Measurements from ENCODE around the gene FILIP1L. TPM values are rescaled to one million over a fixed set of nuclear protein-coding genes. Genes with fewer than 3 reads are reported as not detected.

The FILIP1L gene
- total and polyA plus RNA-seq, 2 of the 8 experiments (the other 6 are each of a cell fraction or from before 2014, with no cell fraction given) = 0.06 to 0.09 TPM

DNA sequence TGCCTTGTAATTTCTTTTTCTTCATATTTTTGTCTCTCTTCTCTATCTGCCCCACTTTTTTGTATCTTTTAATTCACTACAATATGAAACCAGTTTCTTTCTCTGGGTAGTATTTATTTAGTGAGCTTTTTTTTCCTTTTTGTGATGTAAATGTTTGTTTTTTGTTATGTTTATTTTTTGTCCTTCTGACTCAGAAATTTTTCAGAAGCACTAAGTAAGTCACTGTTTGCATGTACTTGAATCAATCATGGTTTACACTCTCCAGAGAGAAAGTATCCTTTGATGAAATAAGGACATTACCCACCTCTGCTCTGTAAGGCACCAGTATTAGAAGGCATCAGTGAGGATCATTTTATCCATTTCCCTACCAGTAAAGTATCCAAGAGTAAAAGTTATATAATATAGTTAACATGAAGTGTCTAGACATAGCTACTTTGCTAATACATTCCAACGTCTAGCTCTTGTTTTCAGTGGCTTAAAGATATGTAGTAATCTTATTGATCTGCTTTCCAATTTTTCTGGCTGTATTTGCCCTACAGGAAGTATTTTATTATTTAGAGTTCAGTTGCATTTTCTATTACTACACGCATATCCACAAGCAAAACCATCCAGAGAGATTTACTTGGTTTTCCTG is 25.4 kb downstream of the FILIP1L start (continued):
- TF ChIP-seq, protein P1, sequence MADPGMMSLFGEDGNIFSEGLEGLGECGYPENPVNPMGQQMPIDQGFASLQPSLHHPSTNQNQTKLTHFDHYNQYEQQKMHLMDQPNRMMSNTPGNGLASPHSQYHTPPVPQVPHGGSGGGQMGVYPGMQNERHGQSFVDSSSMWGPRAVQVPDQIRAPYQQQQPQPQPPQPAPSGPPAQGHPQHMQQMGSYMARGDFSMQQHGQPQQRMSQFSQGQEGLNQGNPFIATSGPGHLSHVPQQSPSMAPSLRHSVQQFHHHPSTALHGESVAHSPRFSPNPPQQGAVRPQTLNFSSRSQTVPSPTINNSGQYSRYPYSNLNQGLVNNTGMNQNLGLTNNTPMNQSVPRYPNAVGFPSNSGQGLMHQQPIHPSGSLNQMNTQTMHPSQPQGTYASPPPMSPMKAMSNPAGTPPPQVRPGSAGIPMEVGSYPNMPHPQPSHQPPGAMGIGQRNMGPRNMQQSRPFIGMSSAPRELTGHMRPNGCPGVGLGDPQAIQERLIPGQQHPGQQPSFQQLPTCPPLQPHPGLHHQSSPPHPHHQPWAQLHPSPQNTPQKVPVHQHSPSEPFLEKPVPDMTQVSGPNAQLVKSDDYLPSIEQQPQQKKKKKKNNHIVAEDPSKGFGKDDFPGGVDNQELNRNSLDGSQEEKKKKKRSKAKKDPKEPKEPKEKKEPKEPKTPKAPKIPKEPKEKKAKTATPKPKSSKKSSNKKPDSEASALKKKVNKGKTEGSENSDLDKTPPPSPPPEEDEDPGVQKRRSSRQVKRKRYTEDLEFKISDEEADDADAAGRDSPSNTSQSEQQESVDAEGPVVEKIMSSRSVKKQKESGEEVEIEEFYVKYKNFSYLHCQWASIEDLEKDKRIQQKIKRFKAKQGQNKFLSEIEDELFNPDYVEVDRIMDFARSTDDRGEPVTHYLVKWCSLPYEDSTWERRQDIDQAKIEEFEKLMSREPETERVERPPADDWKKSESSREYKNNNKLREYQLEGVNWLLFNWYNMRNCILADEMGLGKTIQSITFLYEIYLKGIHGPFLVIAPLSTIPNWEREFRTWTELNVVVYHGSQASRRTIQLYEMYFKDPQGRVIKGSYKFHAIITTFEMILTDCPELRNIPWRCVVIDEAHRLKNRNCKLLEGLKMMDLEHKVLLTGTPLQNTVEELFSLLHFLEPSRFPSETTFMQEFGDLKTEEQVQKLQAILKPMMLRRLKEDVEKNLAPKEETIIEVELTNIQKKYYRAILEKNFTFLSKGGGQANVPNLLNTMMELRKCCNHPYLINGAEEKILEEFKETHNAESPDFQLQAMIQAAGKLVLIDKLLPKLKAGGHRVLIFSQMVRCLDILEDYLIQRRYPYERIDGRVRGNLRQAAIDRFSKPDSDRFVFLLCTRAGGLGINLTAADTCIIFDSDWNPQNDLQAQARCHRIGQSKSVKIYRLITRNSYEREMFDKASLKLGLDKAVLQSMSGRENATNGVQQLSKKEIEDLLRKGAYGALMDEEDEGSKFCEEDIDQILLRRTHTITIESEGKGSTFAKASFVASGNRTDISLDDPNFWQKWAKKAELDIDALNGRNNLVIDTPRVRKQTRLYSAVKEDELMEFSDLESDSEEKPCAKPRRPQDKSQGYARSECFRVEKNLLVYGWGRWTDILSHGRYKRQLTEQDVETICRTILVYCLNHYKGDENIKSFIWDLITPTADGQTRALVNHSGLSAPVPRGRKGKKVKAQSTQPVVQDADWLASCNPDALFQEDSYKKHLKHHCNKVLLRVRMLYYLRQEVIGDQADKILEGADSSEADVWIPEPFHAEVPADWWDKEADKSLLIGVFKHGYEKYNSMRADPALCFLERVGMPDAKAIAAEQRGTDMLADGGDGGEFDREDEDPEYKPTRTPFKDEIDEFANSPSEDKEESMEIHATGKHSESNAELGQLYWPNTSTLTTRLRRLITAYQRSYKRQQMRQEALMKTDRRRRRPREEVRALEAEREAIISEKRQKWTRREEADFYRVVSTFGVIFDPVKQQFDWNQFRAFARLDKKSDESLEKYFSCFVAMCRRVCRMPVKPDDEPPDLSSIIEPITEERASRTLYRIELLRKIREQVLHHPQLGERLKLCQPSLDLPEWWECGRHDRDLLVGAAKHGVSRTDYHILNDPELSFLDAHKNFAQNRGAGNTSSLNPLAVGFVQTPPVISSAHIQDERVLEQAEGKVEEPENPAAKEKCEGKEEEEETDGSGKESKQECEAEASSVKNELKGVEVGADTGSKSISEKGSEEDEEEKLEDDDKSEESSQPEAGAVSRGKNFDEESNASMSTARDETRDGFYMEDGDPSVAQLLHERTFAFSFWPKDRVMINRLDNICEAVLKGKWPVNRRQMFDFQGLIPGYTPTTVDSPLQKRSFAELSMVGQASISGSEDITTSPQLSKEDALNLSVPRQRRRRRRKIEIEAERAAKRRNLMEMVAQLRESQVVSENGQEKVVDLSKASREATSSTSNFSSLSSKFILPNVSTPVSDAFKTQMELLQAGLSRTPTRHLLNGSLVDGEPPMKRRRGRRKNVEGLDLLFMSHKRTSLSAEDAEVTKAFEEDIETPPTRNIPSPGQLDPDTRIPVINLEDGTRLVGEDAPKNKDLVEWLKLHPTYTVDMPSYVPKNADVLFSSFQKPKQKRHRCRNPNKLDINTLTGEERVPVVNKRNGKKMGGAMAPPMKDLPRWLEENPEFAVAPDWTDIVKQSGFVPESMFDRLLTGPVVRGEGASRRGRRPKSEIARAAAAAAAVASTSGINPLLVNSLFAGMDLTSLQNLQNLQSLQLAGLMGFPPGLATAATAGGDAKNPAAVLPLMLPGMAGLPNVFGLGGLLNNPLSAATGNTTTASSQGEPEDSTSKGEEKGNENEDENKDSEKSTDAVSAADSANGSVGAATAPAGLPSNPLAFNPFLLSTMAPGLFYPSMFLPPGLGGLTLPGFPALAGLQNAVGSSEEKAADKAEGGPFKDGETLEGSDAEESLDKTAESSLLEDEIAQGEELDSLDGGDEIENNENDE (IDR thresholded peaks at IDR 0.05; ENCODE audit: insufficient replicate concordance, low read length) = no peak
- no peak for TF ChIP-seq HDAC6 (IDR thresholded peaks at IDR 0.05; ENCODE audit: low read depth, low read length)
- no peak for TF ChIP-seq NANOG (IDR thresholded peaks at IDR 0.05; ENCODE audit: insufficient read depth, low read depth, low read length, poor library complexity, severe bottlenecking)
- no peak for TF ChIP-seq RNF2 (IDR thresholded peaks at IDR 0.05; ENCODE audit: borderline replicate concordance, low read depth, low read length, missing control alignments, poor library complexity, severe bottlenecking)
- no peak for TF ChIP-seq TBP (IDR thresholded peaks at IDR 0.05; ENCODE audit: low read depth, low read length)

Data from H1 (cell line).